SK-N-SH (cell line): ENCODE data around the gene TEX9.

Experiments used
- CTCF ChIP-seq: fragments of 200-600 bp; sonication (generic); IDR thresholded peaks from 2 replicates; pipeline ENCODE4 v1.6.1; 2017; ENCODE audit warnings: antibody characterized with exemption, mild to moderate bottlenecking, moderate library complexity
- EZH2phosphoT487 ChIP-seq: fragments of 200-600 bp; sonication (generic); IDR thresholded peaks from 2 replicates; pipeline ENCODE4 v1.6.1; 2017; ENCODE audit warnings: low read depth, mixed run types, mild to moderate bottlenecking, antibody characterized with exemption, moderate library complexity, borderline replicate concordance
- FOXM1 ChIP-seq: IDR thresholded peaks from 2 replicates; pipeline ENCODE4 v1.4.0; 2012; ENCODE audit warnings: low read depth, mild to moderate bottlenecking
- IRF3 ChIP-seq: fragments of 150-350 bp; IDR thresholded peaks from 2 replicates; pipeline ENCODE4 v1.6.1; 2016; ENCODE audit warnings: mild to moderate bottlenecking, low read depth, low read length
- MAX ChIP-seq: IDR thresholded peaks from 2 replicates; pipeline ENCODE4 v1.4.0; 2012; ENCODE audit warnings: low read depth
- RFX5 ChIP-seq: IDR thresholded peaks from 2 replicates; pipeline ENCODE4 v1.6.1; 2012; ENCODE audit warnings: mild to moderate bottlenecking, improper control_type of control experiment, low read length
- RXRA ChIP-seq: IDR thresholded peaks from 2 replicates; pipeline ENCODE4 v1.4.0; 2012; ENCODE audit warnings: low read depth, mild to moderate bottlenecking, borderline replicate concordance
- TEAD4 ChIP-seq: IDR thresholded peaks from 2 replicates; pipeline ENCODE4 v1.4.0; 2012; ENCODE audit warnings: mild to moderate bottlenecking, borderline replicate concordance; ENCODE audit not compliant: insufficient read depth
- USF2 ChIP-seq: fragments of 150-350 bp; IDR thresholded peaks from 2 replicates; pipeline ENCODE4 v1.6.1; 2017; ENCODE audit warnings: antibody characterized with exemption, low read length, low read depth, borderline replicate concordance

- TF ChIP-seq RXRA (no peak), CTCF (no peak), IRF3 (no peak), RFX5 (no peak), TEAD4 (no peak), USF2 (no peak), MAX (no peak), FOXM1 (no peak), EZH2phosphoT487 (no peak)
Measured at GRCh38 chr15:56442354-56442753, 77.1 kb downstream of the TEX9 start.
